NOMO-1 (cell line): ENCODE measurements around the gene BEND6.
"Not testable (repeated sequence)": the region's sequence is repeated elsewhere in the genome, so short reads cannot be mapped to it uniquely, and the experiment has no call there.

Experiments
- DNase-seq, 2 experiments: peaks; one replicate each; lab custom pipeline; 2025; ENCODE audit not compliant: unreplicated experiment in 2 of 2; lab: John Stamatoyannopoulos, UW

The BEND6 gene

GRCh38 chr6:57026001-57026400 is 71.1 kb downstream of the BEND6 start:
- DNase-seq: no peak

- DNase-seq: no peak
Measured at GRCh38 chr6:57027301-57027700, 72.4 kb downstream of the BEND6 start.

- DNase-seq: no peak
Measured at GRCh38 chr6:57029213-57029612, 74.3 kb downstream of the BEND6 start.

- DNase-seq: no peak
Measured at GRCh38 chr6:57033228-57033627, 78.3 kb downstream of the BEND6 start.

GRCh38 chr6:57035549-57035948 is 80.6 kb downstream of the BEND6 start:
- no peak for DNase-seq

- no peak for DNase-seq
Measured at GRCh38 chr6:57038906-57039305, 84.0 kb downstream of the BEND6 start.

GRCh38 chr6:57040011-57040410 is 85.1 kb downstream of the BEND6 start:
- DNase-seq: no peak

GRCh38 chr6:57044061-57044460 is 89.2 kb downstream of the BEND6 start:
- not testable (repeated sequence) for DNase-seq

GRCh38 chr6:57044568-57044967 is 89.7 kb downstream of the BEND6 start:
- no peak for DNase-seq

- peak; percentile 82 for DNase-seq
Measured at GRCh38 chr6:57046332-57047256, 91.7 kb downstream of the BEND6 start, which contains the start of gene KIAA1586. KIAA1586 (plus strand) TSS chr6:57046693; CDS start chr6:57046756, 63 bp downstream.

- DNase-seq: not testable (repeated sequence)
Measured at GRCh38 chr6:57047257-57047585, 92.3 kb downstream of the BEND6 start.

GRCh38 chr6:57047859-57048258 is 93.0 kb downstream of the BEND6 start:
- DNase-seq: not testable (repeated sequence)

GRCh38 chr6:57048577-57048976 is 93.7 kb downstream of the BEND6 start:
- no peak for DNase-seq

- DNase-seq: no peak
Measured at GRCh38 chr6:57063847-57064246, 108.9 kb downstream of the BEND6 start.

- no peak for DNase-seq
Measured at GRCh38 chr6:57064809-57065208, 109.9 kb downstream of the BEND6 start.

GRCh38 chr6:57068061-57068460 is 113.2 kb downstream of the BEND6 start:
- no peak for DNase-seq

- DNase-seq: no peak
Measured at GRCh38 chr6:57069228-57069627, 114.3 kb downstream of the BEND6 start.

- DNase-seq: no peak
Measured at GRCh38 chr6:57069920-57070331, 115.0 kb downstream of the BEND6 start.

GRCh38 chr6:57072108-57072507 is 117.2 kb downstream of the BEND6 start:
- DNase-seq: no peak

- DNase-seq: no peak
Measured at GRCh38 chr6:57074383-57074782, 119.5 kb downstream of the BEND6 start.

- no peak for DNase-seq
Measured at GRCh38 chr6:57075092-57075491, 120.2 kb downstream of the BEND6 start.
